Measurements from ENCODE around the gene C4A. TPM values are rescaled to one million over a fixed set of nuclear protein-coding genes. Genes with fewer than 3 reads are reported as not detected.
"Not testable (repeated sequence)": the region's sequence is repeated elsewhere in the genome, so short reads cannot be mapped to it uniquely, and the experiment has no call there.

C4A gene
- total RNA-seq, 4 donors from 2014 or later = 230 to 361 (median 258) TPM

DNA sequence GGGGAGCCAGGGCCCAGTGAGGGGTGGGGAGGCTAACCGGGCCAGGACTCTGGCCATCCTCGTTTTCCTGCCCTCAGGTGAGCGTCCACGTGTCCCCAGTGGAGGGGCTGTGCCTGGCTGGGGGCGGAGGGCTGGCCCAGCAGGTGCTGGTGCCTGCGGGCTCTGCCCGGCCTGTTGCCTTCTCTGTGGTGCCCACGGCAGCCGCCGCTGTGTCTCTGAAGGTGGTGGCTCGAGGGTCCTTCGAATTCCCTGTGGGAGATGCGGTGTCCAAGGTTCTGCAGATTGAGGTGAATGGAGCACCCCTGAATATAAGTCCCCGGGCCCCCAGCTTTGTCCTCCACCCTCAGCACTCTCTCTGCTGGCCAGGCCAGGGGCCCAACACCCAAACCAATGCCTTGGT lies 12.6 kb downstream of the C4A start:
- not testable (repeated sequence) for H3K4me1 ChIP-seq; H3K27me3 ChIP-seq; H3K36me3 ChIP-seq; H3K9me3 ChIP-seq; H3K4me3 ChIP-seq; DNase-seq (ENCODE audit: low spot score in 2 of 2); H3K27ac ChIP-seq
- WGBS, 2 donors = no CpG with 5 or more reads among the region's 14 CpGs

DNA sequence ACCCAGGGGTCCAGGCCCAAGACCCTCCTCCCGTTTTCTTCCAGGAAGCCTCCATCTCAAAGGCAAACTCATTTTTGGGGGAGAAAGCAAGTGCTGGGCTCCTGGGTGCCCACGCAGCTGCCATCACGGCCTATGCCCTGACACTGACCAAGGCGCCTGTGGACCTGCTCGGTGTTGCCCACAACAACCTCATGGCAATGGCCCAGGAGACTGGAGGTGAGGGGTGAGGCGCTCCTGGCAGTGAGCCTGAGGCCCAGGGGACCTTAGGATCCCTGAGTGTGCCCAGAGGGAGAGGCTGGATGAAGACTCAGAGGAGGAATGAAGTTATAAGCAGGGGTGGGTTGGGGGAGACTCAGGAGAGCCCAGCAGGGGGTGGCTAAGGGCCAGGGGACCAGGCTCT lies 14.5 kb downstream of the C4A start:
- H3K9me3 ChIP-seq; DNase-seq (ENCODE audit: low spot score in 2 of 2); H3K36me3 ChIP-seq; H3K4me1 ChIP-seq; H3K4me3 ChIP-seq; H3K27me3 ChIP-seq; H3K27ac ChIP-seq: not testable (repeated sequence)
- 88% methylated on average over 5 of the region's 6 CpGs; no CpG with 5 or more reads in 1 of the 2 donors for WGBS, 2 donors

DNA sequence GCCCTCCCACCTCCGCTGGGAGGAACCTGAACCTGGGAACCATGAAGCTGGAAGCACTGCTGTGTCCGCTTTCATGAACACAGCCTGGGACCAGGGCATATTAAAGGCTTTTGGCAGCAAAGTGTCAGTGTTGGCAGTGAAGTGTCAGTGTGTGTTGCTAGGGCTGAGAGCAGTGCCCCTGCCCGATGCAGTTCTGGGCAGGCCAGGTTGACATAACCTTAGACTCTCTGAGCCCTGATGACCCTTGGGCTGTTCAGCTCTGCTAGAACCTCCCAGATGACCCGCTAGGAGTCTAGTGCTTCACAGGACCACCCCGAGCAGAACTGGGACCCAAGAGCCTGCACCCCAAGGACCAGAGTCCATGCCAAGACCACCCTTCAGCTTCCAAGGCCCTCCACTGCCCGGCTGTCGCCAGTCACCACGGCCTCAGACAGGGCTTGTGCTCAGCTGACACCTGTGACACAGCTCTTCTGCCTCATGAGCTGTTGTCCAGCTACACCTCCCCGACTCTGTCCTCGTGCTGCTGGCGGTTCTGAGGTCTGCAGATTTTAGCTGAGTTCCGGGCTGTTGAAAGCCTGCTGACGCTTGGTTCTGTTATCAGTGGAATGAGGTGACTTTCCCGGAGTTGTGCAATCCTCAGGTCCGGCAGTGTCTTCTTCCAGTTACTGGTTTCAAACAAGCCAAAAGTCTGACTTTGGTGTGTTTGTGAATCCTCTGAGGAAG lies 20.9 kb downstream of the C4A start:
- not testable (repeated sequence) for H3K9me3 ChIP-seq; H3K27ac ChIP-seq; DNase-seq (ENCODE audit: low spot score in 2 of 2); H3K36me3 ChIP-seq; H3K27me3 ChIP-seq; H3K4me3 ChIP-seq; H3K4me1 ChIP-seq
- no CpG with 5 or more reads among the region's 15 CpGs for WGBS, 2 donors

DNA sequence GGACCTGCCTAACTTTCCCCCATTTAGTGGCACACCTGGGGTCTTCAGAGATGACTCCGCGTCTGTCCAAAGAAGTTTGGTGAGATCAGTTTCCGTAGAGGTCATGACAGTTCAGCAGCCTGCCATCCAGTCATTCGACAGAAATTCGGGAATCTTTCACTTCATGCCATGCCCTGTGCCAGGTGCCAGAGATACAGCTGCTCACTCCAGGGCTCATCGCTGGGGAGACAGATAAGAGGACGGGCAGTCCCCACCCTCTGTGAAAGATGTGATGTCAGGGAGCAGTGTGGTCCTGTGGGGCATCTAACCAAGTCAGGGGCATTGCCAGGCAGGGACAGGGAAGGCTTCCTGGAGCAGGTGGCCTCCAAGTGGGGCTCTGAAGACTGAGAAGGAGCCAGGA lies 21.4 kb downstream of the C4A start:
- H3K4me3 ChIP-seq; H3K36me3 ChIP-seq; DNase-seq (ENCODE audit: low spot score in 2 of 2); H3K9me3 ChIP-seq; H3K27me3 ChIP-seq; H3K4me1 ChIP-seq; H3K27ac ChIP-seq: not testable (repeated sequence)
- no CpG with 5 or more reads among the region's 7 CpGs for WGBS, 2 donors

DNA sequence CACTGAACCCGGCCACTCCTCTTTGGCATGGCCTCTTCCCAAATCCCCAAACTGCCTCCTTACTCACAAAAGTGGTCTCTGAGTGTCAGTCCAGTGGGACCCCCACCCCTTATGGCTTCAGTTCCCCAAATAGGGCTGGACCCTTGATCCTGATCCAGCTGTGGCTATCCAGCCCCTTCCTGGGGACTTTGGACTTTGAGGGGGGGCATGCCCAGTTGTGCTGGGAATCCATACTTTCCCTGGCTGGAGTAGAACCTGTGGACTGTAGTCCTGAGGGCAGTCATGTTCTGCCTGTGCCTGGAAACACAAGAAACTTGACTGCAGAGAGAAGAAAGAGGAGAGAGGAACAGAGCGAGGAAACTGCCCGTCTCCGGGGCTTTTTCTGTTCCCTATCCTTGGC lies 22.5 kb downstream of the C4A start:
- H3K9me3 ChIP-seq; DNase-seq (ENCODE audit: low spot score in 2 of 2); H3K27me3 ChIP-seq; H3K36me3 ChIP-seq; H3K4me3 ChIP-seq; H3K27ac ChIP-seq; H3K4me1 ChIP-seq: not testable (repeated sequence)
- WGBS, 2 donors = 68 to 86% methylated on average over 3 to 4 of the region's 4 CpGs

DNA sequence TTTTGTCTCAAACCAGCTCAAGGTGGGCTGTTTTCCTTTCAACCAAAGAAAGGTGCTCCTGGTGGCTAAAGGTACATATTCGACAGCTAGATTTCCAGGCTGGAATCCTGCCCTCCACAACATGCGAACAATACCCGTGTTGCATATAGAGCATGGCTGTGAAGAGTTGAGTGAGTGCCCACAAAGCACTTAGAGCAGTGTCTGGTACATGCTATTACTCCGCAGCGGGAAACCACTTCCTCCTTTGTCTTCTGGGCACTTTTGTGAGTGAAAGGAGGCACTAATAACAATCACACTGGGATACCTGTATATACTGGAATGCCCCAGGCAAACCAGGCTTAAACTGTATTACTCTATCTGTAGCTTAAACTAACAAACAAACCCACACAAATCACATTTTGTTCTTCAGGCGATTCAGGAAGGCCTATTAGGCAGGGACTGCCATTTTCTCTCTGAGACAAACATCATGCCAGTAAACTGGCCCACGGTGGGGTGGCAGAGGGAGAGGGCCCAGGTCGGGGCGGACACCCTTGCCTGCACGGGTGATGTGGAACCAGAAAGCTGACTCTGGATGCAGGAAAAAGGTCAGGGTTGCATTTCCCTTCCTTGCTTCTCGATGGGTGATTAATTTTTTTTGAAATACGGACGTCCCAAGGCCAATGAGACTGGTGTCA lies 23.1 kb downstream of the C4A start:
- H3K4me3 ChIP-seq; H3K9me3 ChIP-seq; H3K27me3 ChIP-seq; H3K27ac ChIP-seq; H3K36me3 ChIP-seq; DNase-seq (ENCODE audit: low spot score in 2 of 2); H3K4me1 ChIP-seq: not testable (repeated sequence)
- WGBS, 2 donors = 68 to 69% methylated on average over 7 to 9 of the region's 13 CpGs

DNA sequence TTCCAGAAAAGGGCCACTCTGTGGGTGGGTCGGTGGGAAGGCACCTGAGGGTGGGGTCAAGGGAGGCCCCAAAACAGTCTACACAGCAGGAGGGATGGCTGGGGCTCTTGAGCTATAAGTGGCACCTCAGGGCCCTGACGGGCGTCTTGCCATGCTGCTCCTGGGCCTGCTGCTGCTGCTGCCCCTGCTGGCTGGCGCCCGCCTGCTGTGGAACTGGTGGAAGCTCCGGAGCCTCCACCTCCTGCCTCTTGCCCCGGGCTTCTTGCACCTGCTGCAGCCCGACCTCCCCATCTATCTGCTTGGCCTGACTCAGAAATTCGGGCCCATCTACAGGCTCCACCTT lies 23.7 kb downstream of the C4A start:
- WGBS, 2 donors = 77% methylated on average over 3 of the region's 9 CpGs; no CpG with 5 or more reads in 1 of the 2 donors
- H3K4me3 ChIP-seq; H3K4me1 ChIP-seq; H3K36me3 ChIP-seq; H3K27ac ChIP-seq; H3K27me3 ChIP-seq; H3K9me3 ChIP-seq; DNase-seq (ENCODE audit: low spot score in 2 of 2): not testable (repeated sequence)

DNA sequence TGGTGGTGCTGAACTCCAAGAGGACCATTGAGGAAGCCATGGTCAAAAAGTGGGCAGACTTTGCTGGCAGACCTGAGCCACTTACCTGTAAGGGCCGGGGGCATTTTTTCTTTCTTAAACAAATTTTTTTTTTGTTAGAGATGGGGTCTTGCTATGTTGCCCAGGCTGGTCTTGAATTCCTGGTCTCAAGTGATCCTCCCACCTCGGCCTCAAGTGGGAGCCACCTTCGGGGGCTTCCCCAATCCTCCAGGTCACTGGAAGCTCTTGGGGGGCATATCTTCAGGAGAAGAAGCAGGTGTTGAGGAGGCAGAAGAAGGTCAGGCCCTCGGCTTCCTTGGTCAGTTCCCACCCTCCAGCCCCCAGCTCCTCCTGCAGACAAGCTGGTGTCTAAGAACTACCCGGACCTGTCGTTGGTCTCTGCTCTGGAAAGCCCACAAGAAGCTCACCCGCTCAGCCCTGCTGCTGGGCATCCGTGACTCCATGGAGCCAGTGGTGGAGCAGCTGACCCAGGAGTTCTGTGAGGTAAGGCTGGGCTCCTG lies 24.2 kb downstream of the C4A start:
- not testable (repeated sequence) for H3K27me3 ChIP-seq; H3K4me3 ChIP-seq; H3K27ac ChIP-seq; H3K9me3 ChIP-seq; DNase-seq (ENCODE audit: low spot score in 2 of 2); H3K36me3 ChIP-seq; H3K4me1 ChIP-seq
- 61 to 82% methylated on average over 3 to 7 of the region's 8 CpGs for WGBS, 2 donors

DNA sequence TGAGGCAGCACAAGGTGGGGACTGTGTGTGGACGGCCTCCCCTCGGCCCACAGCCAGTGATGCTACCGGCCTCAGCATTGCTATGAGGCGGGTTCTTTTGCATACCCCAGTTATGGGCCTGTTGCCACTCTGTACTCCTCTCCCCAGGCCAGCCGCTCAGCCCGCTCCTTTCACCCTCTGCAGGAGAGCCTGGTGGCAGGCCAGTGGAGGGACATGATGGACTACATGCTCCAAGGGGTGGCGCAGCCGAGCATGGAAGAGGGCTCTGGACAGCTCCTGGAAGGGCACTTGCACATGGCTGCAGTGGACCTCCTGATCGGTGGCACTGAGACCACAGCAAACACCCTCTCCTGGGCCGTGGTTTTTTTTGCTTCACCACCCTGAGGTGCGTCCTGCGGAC lies 25.2 kb downstream of the C4A start:
- DNase-seq (ENCODE audit: low spot score in 2 of 2); H3K36me3 ChIP-seq: not testable (repeated sequence)
- WGBS, 2 donors = 62 to 79% methylated on average over 6 to 9 of the region's 12 CpGs

DNA sequence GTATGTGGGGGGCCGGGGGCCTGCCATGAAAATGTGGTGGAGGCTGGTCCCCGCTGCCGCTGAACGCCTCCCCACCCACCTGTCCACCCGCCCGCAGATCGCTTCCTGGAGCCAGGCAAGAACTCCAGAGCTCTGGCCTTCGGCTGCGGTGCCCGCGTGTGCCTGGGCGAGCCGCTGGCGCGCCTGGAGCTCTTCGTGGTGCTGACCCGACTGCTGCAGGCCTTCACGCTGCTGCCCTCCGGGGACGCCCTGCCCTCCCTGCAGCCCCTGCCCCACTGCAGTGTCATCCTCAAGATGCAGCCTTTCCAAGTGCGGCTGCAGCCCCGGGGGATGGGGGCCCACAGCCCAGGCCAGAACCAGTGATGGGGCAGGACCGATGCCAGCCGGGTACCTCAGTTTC lies 26.2 kb downstream of the C4A start:
- not testable (repeated sequence) for H3K36me3 ChIP-seq; H3K4me1 ChIP-seq; H3K9me3 ChIP-seq; H3K27me3 ChIP-seq; H3K4me3 ChIP-seq; DNase-seq (ENCODE audit: low spot score in 2 of 2); H3K27ac ChIP-seq
- no CpG with 5 or more reads among the region's 24 CpGs for WGBS, 2 donors

More for the DNA sequence above, 25.2 kb downstream of the C4A start:
- H3K27me3 ChIP-seq, H3K4me3 ChIP-seq, H3K9me3 ChIP-seq, H3K4me1 ChIP-seq, H3K27ac ChIP-seq: not testable (repeated sequence)

DNA sequence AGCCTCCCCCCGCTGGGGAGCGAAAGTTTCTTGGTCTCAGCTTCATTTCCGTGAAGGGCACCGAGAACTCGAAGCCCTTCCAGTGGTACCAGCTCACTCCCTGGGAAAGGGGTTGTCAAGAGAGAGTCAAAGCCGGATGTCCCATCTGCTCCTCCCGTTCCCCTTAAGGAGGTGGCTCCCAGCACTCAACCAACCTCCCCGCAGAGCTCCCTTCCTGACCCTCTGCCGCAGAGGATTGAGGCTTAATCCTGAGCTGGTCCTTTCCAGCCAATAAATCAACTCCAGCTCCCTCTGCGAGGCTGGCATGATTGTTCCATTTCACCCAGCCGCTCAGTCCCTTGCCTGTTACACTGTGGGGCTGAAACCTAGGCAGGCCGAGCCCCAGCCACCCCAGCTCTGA lies 26.8 kb downstream of the C4A start:
- not testable (repeated sequence) for H3K27ac ChIP-seq; H3K4me3 ChIP-seq; H3K9me3 ChIP-seq; H3K36me3 ChIP-seq; H3K27me3 ChIP-seq; DNase-seq (ENCODE audit: low spot score in 2 of 2); H3K4me1 ChIP-seq
- WGBS, 2 donors = 60% methylated on average over 2 of the region's 12 CpGs; no CpG with 5 or more reads in 1 of the 2 donors

DNA sequence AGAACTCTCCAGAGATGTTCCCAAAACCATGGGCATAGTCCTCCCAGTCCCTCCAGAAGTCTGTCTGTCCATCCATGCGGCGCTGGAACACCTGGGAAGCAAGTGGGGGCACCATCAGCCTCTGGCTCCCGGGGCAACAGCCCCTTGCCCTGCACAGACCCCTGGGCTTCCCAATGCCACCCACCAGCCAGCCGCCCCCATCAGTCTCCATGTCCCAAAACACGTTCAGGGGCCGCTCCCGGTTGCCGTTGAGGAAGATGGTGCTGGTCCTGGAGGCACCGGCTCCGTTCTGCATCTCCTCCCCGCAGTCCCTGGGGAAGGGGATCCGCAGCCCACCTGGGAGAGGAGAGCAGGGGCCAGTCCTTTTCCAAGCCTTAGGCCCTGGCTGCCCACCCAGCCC lies 27.7 kb downstream of the C4A start:
- 67% methylated on average over 4 of the region's 12 CpGs; no CpG with 5 or more reads in 1 of the 2 donors for WGBS, 2 donors
- H3K27ac ChIP-seq; DNase-seq (ENCODE audit: low spot score in 2 of 2); H3K4me1 ChIP-seq; H3K4me3 ChIP-seq; H3K27me3 ChIP-seq; H3K36me3 ChIP-seq; H3K9me3 ChIP-seq: not testable (repeated sequence)

DNA sequence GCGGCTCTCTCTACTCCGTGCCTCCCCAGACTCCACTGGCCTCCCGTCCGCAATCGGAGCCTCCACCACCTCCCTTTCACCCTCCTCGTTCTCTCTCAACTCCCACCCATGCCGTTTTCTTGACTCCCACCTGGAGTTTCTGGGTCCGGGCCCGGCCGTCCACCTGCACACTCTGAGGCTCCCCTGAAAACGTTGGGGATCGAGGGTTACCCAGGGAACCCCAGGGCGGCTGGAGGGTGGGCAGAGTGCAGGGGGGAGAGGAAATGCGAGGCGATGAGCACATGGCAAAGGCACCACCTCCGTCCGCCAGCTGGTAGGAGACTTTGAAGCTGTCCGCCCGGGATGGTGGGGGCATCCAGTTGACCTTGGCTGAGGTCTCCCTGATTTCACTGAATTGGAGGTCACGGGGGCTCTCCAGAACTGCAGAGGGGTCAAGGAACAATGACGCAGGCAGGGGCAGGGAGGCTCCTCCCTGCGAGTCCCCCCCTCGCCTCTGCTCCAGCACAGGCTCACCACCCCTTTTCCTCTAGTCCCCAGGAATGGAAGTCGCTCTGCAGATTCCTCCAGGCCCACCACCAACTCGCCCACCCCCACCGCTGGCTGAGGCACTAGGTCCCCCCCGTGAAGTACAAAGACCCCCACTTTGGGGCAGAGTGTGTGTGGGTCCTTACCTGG lies 29.1 kb downstream of the C4A start:
- not testable (repeated sequence) for H3K27ac ChIP-seq; H3K27me3 ChIP-seq; H3K9me3 ChIP-seq; DNase-seq (ENCODE audit: low spot score in 2 of 2); H3K36me3 ChIP-seq; H3K4me1 ChIP-seq; H3K4me3 ChIP-seq
- WGBS, 2 donors = 67 to 75% methylated on average over 9 to 18 of the region's 27 CpGs
